GM18909 (cell line): ENCODE measurements around the gene RAB5IF.
"Not testable (repeated sequence)": the region's sequence is repeated elsewhere in the genome, so short reads cannot be mapped to it uniquely, and the experiment has no call there.

Experiments
- ATAC-seq: cut with Tn5 transposase; IDR thresholded peaks from one replicate; pipeline ENCODE4 v1.9.1; 2021; ENCODE audit warnings: mild to moderate bottlenecking; ENCODE audit not compliant: unreplicated experiment, poor library complexity

The RAB5IF gene

GRCh38 chr20:36624068-36624943, 18.7 kb downstream of the RAB5IF start:
- ATAC-seq: no peak

- no peak for ATAC-seq
Observed at GRCh38 chr20:36624944-36625324, 19.4 kb downstream of the RAB5IF start.

- no peak for ATAC-seq
Observed at GRCh38 chr20:36628076-36628475, 22.5 kb downstream of the RAB5IF start.

- no peak for ATAC-seq
Observed at GRCh38 chr20:36629719-36630681, 24.4 kb downstream of the RAB5IF start.

GRCh38 chr20:36631646-36632045, 26.1 kb downstream of the RAB5IF start:
- ATAC-seq: no peak

GRCh38 chr20:36632147-36632486, 26.5 kb downstream of the RAB5IF start:
- no peak for ATAC-seq

- no peak for ATAC-seq
Observed at GRCh38 chr20:36632487-36633284, 27.1 kb downstream of the RAB5IF start.

GRCh38 chr20:36633285-36633772, 27.8 kb downstream of the RAB5IF start:
- ATAC-seq: no peak

GRCh38 chr20:36634342-36634741, 28.8 kb downstream of the RAB5IF start:
- ATAC-seq: no peak

GRCh38 chr20:36638876-36639400, 33.4 kb downstream of the RAB5IF start:
- not testable (repeated sequence) for ATAC-seq

GRCh38 chr20:36641506-36641843, 35.9 kb downstream of the RAB5IF start:
- ATAC-seq: no peak

GRCh38 chr20:36642136-36642535, 36.6 kb downstream of the RAB5IF start:
- no peak for ATAC-seq

GRCh38 chr20:36644032-36644705, 38.6 kb downstream of the RAB5IF start:
- ATAC-seq: no peak

GRCh38 chr20:36644706-36645095, 39.1 kb downstream of the RAB5IF start:
- no peak for ATAC-seq

GRCh38 chr20:36645353-36645752, 39.8 kb downstream of the RAB5IF start:
- no peak for ATAC-seq

GRCh38 chr20:36645998-36646397, 40.4 kb downstream of the RAB5IF start, which contains the start of gene SLA2:
Gene SLA2 (minus strand): TSS chr20:36646196. CDS start chr20:36641335, 4,861 bp downstream.
- ATAC-seq: no peak

GRCh38 chr20:36646678-36647077, 41.1 kb downstream of the RAB5IF start:
- ATAC-seq: no peak

- no peak for ATAC-seq
Observed at GRCh38 chr20:36647196-36648121, 41.9 kb downstream of the RAB5IF start.
